ENCODE measurements around the gene C1orf35. TPM values are rescaled to one million over a fixed set of nuclear protein-coding genes. Genes with fewer than 3 reads are reported as not detected.

C1orf35 gene
- total RNA-seq, 1 donor from 2014 or later, result 21.9 TPM

GRCh38 chr1:228148196-228148861 lies 45.2 kb upstream of the C1orf35 start:
- Mint-ChIP-seq H3K4me1 (ENCODE audit: low read depth, unreplicated experiment) (peaks cover 9% of the 10 kb centered on the region), H3K27me3 (ENCODE audit: unreplicated experiment) (peaks cover 12% of the 10 kb centered on the region), H3K4me3 (ENCODE audit: unreplicated experiment) (no peak overlapping the region), H3K36me3 (ENCODE audit: unreplicated experiment) (no peaks in the 10 kb centered on the region), H3K27ac (ENCODE audit: unreplicated experiment) (no peak overlapping the region), H3K9me3 (ENCODE audit: unreplicated experiment) (peaks cover 7% of the 10 kb centered on the region)
- no peak for TF ChIP-seq CTCF (IDR thresholded peaks at IDR 0.05; ENCODE audit: partially characterized antibody, unreplicated experiment)
- DNase-seq, result no peak

- Mint-ChIP-seq H3K9me3 (ENCODE audit: unreplicated experiment) (peaks cover 7% of the 10 kb centered on the region), H3K27me3 (ENCODE audit: unreplicated experiment) (peaks cover 11% of the 10 kb centered on the region)
- DNase-seq, result no peak
These were observed 44.6 kb upstream of the C1orf35 start for GRCh38 chr1:228147768-228148167.

GRCh38 chr1:228147151-228147693 lies 44.1 kb upstream of the C1orf35 start:
- H3K4me1 Mint-ChIP-seq (ENCODE audit: low read depth, unreplicated experiment), result peaks cover 12% of the 10 kb centered on the region
- H3K36me3 Mint-ChIP-seq (ENCODE audit: unreplicated experiment), result no peaks in the 10 kb centered on the region
- H3K27ac Mint-ChIP-seq (ENCODE audit: unreplicated experiment), result no peak overlapping the region
- DNase-seq, result no peak
- H3K4me3 Mint-ChIP-seq (ENCODE audit: unreplicated experiment), result no peak overlapping the region
- TF ChIP-seq CTCF (IDR thresholded peaks at IDR 0.05; ENCODE audit: partially characterized antibody, unreplicated experiment), result no peak
- peaks cover 7% of the 10 kb centered on the region for H3K9me3 Mint-ChIP-seq (ENCODE audit: unreplicated experiment)
- peaks cover 9% of the 10 kb centered on the region for H3K27me3 Mint-ChIP-seq (ENCODE audit: unreplicated experiment)

More at GRCh38 chr1:228147768-228148167, 44.6 kb upstream of the C1orf35 start:
- Mint-ChIP-seq H3K36me3 (ENCODE audit: unreplicated experiment) (no peaks in the 10 kb centered on the region), H3K4me1 (ENCODE audit: low read depth, unreplicated experiment) (peaks cover 12% of the 10 kb centered on the region), H3K4me3 (ENCODE audit: unreplicated experiment) (no peak overlapping the region), H3K27ac (ENCODE audit: unreplicated experiment) (no peak overlapping the region)
- TF ChIP-seq CTCF (IDR thresholded peaks at IDR 0.05; ENCODE audit: partially characterized antibody, unreplicated experiment), result no peak

GRCh38 chr1:228146417-228147150 lies 43.5 kb upstream of the C1orf35 start:
- no peak for TF ChIP-seq CTCF (IDR thresholded peaks at IDR 0.05; ENCODE audit: partially characterized antibody, unreplicated experiment)
- H3K27ac Mint-ChIP-seq (ENCODE audit: unreplicated experiment), result no peak overlapping the region
- H3K4me3 Mint-ChIP-seq (ENCODE audit: unreplicated experiment), result no peak overlapping the region
- peaks cover 7% of the 10 kb centered on the region for H3K9me3 Mint-ChIP-seq (ENCODE audit: unreplicated experiment)
- H3K27me3 Mint-ChIP-seq (ENCODE audit: unreplicated experiment), result peaks cover 9% of the 10 kb centered on the region
- no peaks in the 10 kb centered on the region for H3K36me3 Mint-ChIP-seq (ENCODE audit: unreplicated experiment)
- no peak for DNase-seq
- peaks cover 12% of the 10 kb centered on the region for H3K4me1 Mint-ChIP-seq (ENCODE audit: low read depth, unreplicated experiment)
